H9 (cell line): ENCODE results near the gene WDR72. TPM values are rescaled to one million over a fixed set of nuclear protein-coding genes. Genes with fewer than 3 reads are reported as not detected.

ENCODE experiments used
- DNase-seq: peaks from one replicate; pipeline ENCODE4 v3.0.0-alpha.2; 2017
- H2AFZ ChIP-seq: one replicate; pipeline ENCODE4 v1.6.1; 2013; ENCODE audit warnings: mild to moderate bottlenecking, low read length, control low read depth, moderate library complexity
- H2AK5ac ChIP-seq: 2 replicates; pipeline ENCODE4 v1.6.1; 2013; ENCODE audit warnings: low read length, control low read depth, mixed read lengths; ENCODE audit not compliant: insufficient read length
- H2BK120ac ChIP-seq: one replicate; pipeline ENCODE4 v1.6.1; 2013; ENCODE audit warnings: low read depth, mild to moderate bottlenecking, low read length, control low read depth, inconsistent platforms; ENCODE audit not compliant: poor library complexity, severe bottlenecking
- H2BK12ac ChIP-seq: 2 replicates; pipeline ENCODE4 v1.6.1; 2013; ENCODE audit warnings: low read length, control low read depth, mixed read lengths, low read depth; ENCODE audit not compliant: insufficient read length
- H2BK15ac ChIP-seq: 2 replicates; pipeline ENCODE4 v1.6.1; 2013; ENCODE audit warnings: low read depth, low read length, control low read depth
- H2BK20ac ChIP-seq: one replicate; pipeline ENCODE4 v1.6.1; 2013; ENCODE audit warnings: low read depth, mild to moderate bottlenecking, low read length, control low read depth, inconsistent platforms; ENCODE audit not compliant: poor library complexity, severe bottlenecking
- H2BK5ac ChIP-seq: 2 replicates; pipeline ENCODE4 v1.6.1; 2013; ENCODE audit warnings: low read length, control low read depth, mixed read lengths; ENCODE audit not compliant: insufficient read length
- H3K14ac ChIP-seq: 2 replicates; pipeline ENCODE4 v1.6.1; 2013; ENCODE audit warnings: low read length, control low read depth; ENCODE audit not compliant: insufficient read depth
- H3K18ac ChIP-seq: 2 replicates; pipeline ENCODE4 v1.6.1; 2013; ENCODE audit warnings: low read depth, mild to moderate bottlenecking, mixed read lengths, low read length, control low read depth; ENCODE audit not compliant: insufficient read length
- H3K23ac ChIP-seq: 2 replicates; pipeline ENCODE4 v1.6.1; 2013; ENCODE audit warnings: low read length, control low read depth, mixed read lengths, low read depth; ENCODE audit not compliant: insufficient read length
- H3K23me2 ChIP-seq: 2 replicates; pipeline ENCODE4 v1.6.1; 2013; ENCODE audit warnings: low read depth, mild to moderate bottlenecking, mixed read lengths, low read length, control low read depth; ENCODE audit not compliant: insufficient read length, poor library complexity, severe bottlenecking
- H3K27ac ChIP-seq: 2 replicates; pipeline ENCODE4 v1.5.1; 2013; ENCODE audit warnings: low read length, control low read depth, mixed read lengths, low read depth; ENCODE audit not compliant: insufficient read length
- H3K27me3 ChIP-seq: 2 replicates; pipeline ENCODE4 v1.6.1; 2013; ENCODE audit warnings: low read length, control low read depth, inconsistent platforms; ENCODE audit not compliant: insufficient read depth
- H3K4ac ChIP-seq: 2 replicates; pipeline ENCODE4 v1.6.1; 2013; ENCODE audit warnings: low read depth, mild to moderate bottlenecking, control low read depth, inconsistent platforms, low read length, moderate library complexity
- H3K4me1 ChIP-seq: 2 replicates; pipeline ENCODE4 v1.6.1; 2013; ENCODE audit warnings: low read length, control low read depth, inconsistent platforms; ENCODE audit not compliant: insufficient read depth
- H3K4me2 ChIP-seq: 2 replicates; pipeline ENCODE4 v1.6.1; 2013; ENCODE audit warnings: low read length, control low read depth, mixed read lengths; ENCODE audit not compliant: insufficient read length, insufficient read depth
- H3K56ac ChIP-seq: 2 replicates; pipeline ENCODE4 v1.6.1; 2013; ENCODE audit warnings: low read depth, mild to moderate bottlenecking, mixed read lengths, low read length, control low read depth; ENCODE audit not compliant: insufficient read length
- H3K79me1 ChIP-seq: 2 replicates; pipeline ENCODE4 v1.6.1; 2013; ENCODE audit warnings: low read depth, mild to moderate bottlenecking, moderate library complexity, low read length, control low read depth, inconsistent platforms; ENCODE audit not compliant: insufficient read depth, poor library complexity, severe bottlenecking
- H3K79me2 ChIP-seq: 2 replicates; pipeline ENCODE4 v1.6.1; 2013; ENCODE audit warnings: low read length, control low read depth, inconsistent platforms; ENCODE audit not compliant: insufficient read depth
- H3K9ac ChIP-seq: 2 replicates; pipeline ENCODE4 v1.6.1; 2013; ENCODE audit warnings: low read length, control low read depth, mixed read lengths; ENCODE audit not compliant: insufficient read length; ENCODE audit errors: extremely low read depth
- H3K9me3 ChIP-seq: one replicate; pipeline ENCODE4 v1.6.1; 2013; ENCODE audit warnings: low read depth, low read length, inconsistent platforms; ENCODE audit not compliant: control insufficient read depth
- H3T11ph ChIP-seq: one replicate; pipeline ENCODE4 v1.6.1; 2013; ENCODE audit warnings: mild to moderate bottlenecking, low read length, control low read depth, inconsistent platforms
- H4K20me1 ChIP-seq: one replicate; pipeline ENCODE4 v1.6.1; 2013; ENCODE audit not compliant: control insufficient read depth, insufficient read length, insufficient read depth
- H4K5ac ChIP-seq: 2 replicates; pipeline ENCODE4 v1.6.1; 2013; ENCODE audit warnings: low read depth, mild to moderate bottlenecking, mixed read lengths, low read length, control low read depth; ENCODE audit not compliant: insufficient read length
- H4K8ac ChIP-seq: replicated peaks from 2 replicates; pipeline ENCODE4 v1.6.1; 2013; ENCODE audit warnings: low read length, control low read depth, mixed read lengths, low read depth; ENCODE audit not compliant: insufficient read length
- H4K91ac ChIP-seq: 2 replicates; pipeline ENCODE4 v1.6.1; 2013; ENCODE audit warnings: low read depth, mild to moderate bottlenecking, moderate library complexity, mixed read lengths, low read length, control low read depth; ENCODE audit not compliant: insufficient read length
- H3K27ac Mint-ChIP-seq, 3 experiments: 2 replicates in 2 of 3; 3 replicates in 1 of 3; pipeline ENCODE4 v1.8.0; 2020 to 2021; ENCODE audit warnings: mixed read lengths in 3 of 3, mild to moderate bottlenecking in 1 of 3, moderate library complexity in 1 of 3
- H3K27me3 Mint-ChIP-seq: 2 replicates; pipeline ENCODE4 v1.8.0; 2021; ENCODE audit warnings: low read depth, mild to moderate bottlenecking, moderate library complexity, mixed read lengths
- H3K36me3 Mint-ChIP-seq, 3 experiments: 2 replicates in 2 of 3; 3 replicates in 1 of 3; pipeline ENCODE4 v1.8.0; 2020 to 2021; ENCODE audit warnings: low read depth in 3 of 3, mixed read lengths in 3 of 3; ENCODE audit not compliant: insufficient read depth in 1 of 3
- H3K4me1 Mint-ChIP-seq, 2 experiments: 2 replicates each; pipeline ENCODE4 v1.8.0; 2020; ENCODE audit warnings: mixed read lengths in 2 of 2
- H3K4me3 Mint-ChIP-seq, 2 experiments: 2 replicates in 1 of 2; 3 replicates in 1 of 2; pipeline ENCODE4 v1.8.0; 2020 to 2021; ENCODE audit warnings: mild to moderate bottlenecking in 2 of 2, mixed read lengths in 2 of 2, moderate library complexity in 1 of 2
- H3K9me3 Mint-ChIP-seq, 2 experiments: 2 replicates in 1 of 2; 3 replicates in 1 of 2; pipeline ENCODE4 v1.8.0; 2020; ENCODE audit warnings: mild to moderate bottlenecking in 2 of 2, mixed read lengths in 2 of 2, moderate library complexity in 1 of 2
- WGBS: extraction: QIAGEN DNeasy Blood & Tissue Kit; methylation state at CpG from one replicate; pipeline ENCODE4 v1.1.7; 2013; ENCODE audit warnings: missing lambda C conversion rate, low lambda C conversion rate, mixed read lengths; ENCODE audit not compliant: insufficient read length; ENCODE audit errors: extremely low coverage; 5-methylcytosine and 5-hydroxymethylcytosine counted together
- total RNA-seq: library from RNA; stranded (reverse); gene quantifications from 2 replicates; pipeline ENCODE4 v1.2.1, GENCODE V29; 2021
- TF ChIP-seq, protein P1 (sequence below): fragments of 200-600 bp; sonication (generic); conservative IDR thresholded peaks from 3 replicates; pipeline ENCODE4 v1.8.0; 2021; ENCODE audit warnings: antibody characterized with exemption, mild to moderate bottlenecking

The WDR72 gene
- total RNA-seq, 1 experiment from 2014 or later = 2.9 TPM

DNA sequence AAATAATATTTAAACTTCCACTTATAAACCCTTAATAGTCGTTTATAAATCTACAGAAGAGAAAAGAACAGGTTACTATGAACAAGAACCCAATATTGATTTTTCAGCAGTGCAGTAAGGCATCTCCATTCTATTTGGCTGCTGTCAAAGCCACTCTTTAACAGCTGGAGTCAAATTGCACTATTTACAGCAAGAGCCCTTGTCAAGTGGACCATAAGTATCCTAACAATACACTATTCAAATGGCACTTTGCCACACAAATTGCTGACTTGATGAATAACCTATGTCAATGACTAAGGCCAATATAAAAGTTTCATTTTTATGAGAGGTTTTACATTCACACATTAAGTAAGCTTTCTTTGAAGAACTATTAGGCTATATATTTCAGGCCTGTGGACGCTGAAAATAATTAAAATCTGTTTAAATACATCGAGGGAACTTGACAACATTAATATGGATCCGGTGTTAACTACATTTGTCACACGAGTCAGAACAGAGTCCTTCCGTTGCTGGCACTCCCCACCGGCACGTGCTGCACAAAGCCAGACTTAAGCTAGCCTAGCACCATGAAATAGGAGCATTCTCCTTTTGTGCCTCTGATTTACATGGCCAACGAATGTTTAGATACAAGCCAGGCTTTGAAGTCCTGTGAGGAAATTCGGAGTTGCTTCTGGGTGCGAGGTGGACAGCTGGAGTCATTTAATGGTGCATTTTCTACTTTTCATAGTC, 100.5 kb downstream of the WDR72 start:
- Mint-ChIP-seq H3K27me3 (no peaks in the 10 kb centered on the region), H3K9me3 (no peaks in the 10 kb centered on the region), H3K36me3 (no peaks in the 10 kb centered on the region), H3K4me1 (peaks cover 10 to 12% of the 10 kb centered on the region in 2 experiments), H3K27ac (no peak overlapping the region), H3K4me3 (no peak overlapping the region)
- H3K14ac ChIP-seq = no peak overlapping the region
- H4K8ac ChIP-seq = no peak overlapping the region
- TF ChIP-seq, protein P1, sequence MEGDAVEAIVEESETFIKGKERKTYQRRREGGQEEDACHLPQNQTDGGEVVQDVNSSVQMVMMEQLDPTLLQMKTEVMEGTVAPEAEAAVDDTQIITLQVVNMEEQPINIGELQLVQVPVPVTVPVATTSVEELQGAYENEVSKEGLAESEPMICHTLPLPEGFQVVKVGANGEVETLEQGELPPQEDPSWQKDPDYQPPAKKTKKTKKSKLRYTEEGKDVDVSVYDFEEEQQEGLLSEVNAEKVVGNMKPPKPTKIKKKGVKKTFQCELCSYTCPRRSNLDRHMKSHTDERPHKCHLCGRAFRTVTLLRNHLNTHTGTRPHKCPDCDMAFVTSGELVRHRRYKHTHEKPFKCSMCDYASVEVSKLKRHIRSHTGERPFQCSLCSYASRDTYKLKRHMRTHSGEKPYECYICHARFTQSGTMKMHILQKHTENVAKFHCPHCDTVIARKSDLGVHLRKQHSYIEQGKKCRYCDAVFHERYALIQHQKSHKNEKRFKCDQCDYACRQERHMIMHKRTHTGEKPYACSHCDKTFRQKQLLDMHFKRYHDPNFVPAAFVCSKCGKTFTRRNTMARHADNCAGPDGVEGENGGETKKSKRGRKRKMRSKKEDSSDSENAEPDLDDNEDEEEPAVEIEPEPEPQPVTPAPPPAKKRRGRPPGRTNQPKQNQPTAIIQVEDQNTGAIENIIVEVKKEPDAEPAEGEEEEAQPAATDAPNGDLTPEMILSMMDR = no peak
- no peaks in the 10 kb centered on the region for H3K79me2 ChIP-seq
- H3K27me3 ChIP-seq = no peaks in the 10 kb centered on the region
- no peaks in the 10 kb centered on the region for H3K79me1 ChIP-seq
- H2BK15ac ChIP-seq = no peak overlapping the region
- no peaks in the 10 kb centered on the region for H4K20me1 ChIP-seq
- H2BK20ac ChIP-seq = no peak overlapping the region
- no peak overlapping the region for H3K23ac ChIP-seq
- H3K18ac ChIP-seq = no peak overlapping the region
- no peak overlapping the region for H3K56ac ChIP-seq
- no peak overlapping the region for H2BK5ac ChIP-seq
- no peak overlapping the region for H2BK12ac ChIP-seq
- no peaks in the 10 kb centered on the region for H3K9me3 ChIP-seq
- H3K4me2 ChIP-seq = no peak overlapping the region
- H4K5ac ChIP-seq = no peak overlapping the region
- no peak overlapping the region for H3T11ph ChIP-seq
- H4K91ac ChIP-seq = no peak overlapping the region
- H3K9ac ChIP-seq = no peak overlapping the region
- H3K4ac ChIP-seq = no peak overlapping the region
- H2AK5ac ChIP-seq = no peak overlapping the region
- no peak for DNase-seq
- no peak overlapping the region for H2BK120ac ChIP-seq
- no peaks in the 10 kb centered on the region for H3K23me2 ChIP-seq
- no peak overlapping the region for H3K27ac ChIP-seq
- WGBS = no CpG with 5 or more reads among the region's 11 CpGs
- no peaks in the 10 kb centered on the region for H3K4me1 ChIP-seq
- H2AFZ ChIP-seq = no peak overlapping the region
